ENCODE results near the gene POLR1B.
"Not testable (repeated sequence)": the region's sequence is repeated elsewhere in the genome, so short reads cannot be mapped to it uniquely, and the experiment has no call there.

The POLR1B gene

DNA sequence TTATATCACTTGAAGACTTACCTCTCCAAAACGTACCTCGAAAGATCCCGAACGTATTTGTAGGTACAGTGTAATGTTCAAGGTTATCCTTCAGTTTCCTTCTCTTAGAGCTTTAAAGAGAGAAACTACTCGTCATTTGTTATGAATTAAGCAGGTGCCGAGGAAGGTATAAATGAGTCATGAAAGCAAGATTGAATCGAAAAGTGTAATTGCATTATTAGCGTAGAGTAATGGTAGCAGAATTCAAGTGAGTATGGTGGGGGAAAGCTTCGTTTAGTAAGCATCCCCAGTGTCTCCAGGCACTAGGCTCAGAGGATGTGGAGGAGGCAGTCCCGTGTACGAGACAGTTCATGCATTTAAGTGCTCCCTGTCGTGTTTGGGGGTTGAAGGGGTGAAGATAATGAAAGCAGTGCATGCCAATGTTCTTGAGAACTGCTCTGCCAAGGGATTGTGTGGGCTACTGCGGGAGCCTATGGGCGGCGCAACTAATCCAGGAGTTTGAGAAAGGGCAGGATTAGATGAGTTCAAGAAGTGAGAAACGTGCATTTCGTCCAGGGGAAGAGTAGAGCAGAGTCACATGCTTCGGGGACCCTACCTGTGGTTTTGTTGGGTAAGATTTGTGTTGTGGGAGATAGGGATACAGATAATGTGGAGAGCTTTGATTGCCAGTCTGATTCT, 858 bp downstream of the POLR1B start:
- no peak for DNase-seq

- DNase-seq = no peak
Observed at GRCh38 chr2:112547333-112547732, 5.1 kb downstream of the POLR1B start.

- DNase-seq = no peak
Observed at GRCh38 chr2:112548980-112549379, 6.7 kb downstream of the POLR1B start.

DNA sequence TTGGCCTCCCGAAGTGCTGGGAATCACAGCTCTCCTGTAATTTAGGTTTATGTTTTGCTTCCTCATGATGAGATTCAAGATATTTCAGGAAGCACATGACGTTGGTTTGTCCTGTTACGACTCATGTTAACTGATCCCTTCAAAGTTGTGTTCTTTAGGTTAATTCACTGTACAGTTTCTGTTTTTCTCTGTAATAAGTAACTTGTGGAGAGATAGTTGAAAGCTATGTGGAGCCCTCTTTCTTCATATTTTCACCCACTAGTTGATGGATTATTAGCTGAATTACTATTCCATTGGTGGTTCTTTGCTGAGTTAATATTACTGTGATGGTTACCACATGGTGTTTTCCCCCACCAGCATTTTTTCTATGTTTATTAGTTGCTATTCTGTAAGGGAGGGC, 23.8 kb downstream of the POLR1B start:
- no peak for DNase-seq

- not testable (repeated sequence) for DNase-seq
Observed at GRCh38 chr2:112566508-112566907, 24.2 kb downstream of the POLR1B start.

GRCh38 chr2:112572005-112572404, 29.7 kb downstream of the POLR1B start:
- DNase-seq = no peak

- DNase-seq = no peak
Observed at GRCh38 chr2:112577756-112578155, 35.5 kb downstream of the POLR1B start.

DNA sequence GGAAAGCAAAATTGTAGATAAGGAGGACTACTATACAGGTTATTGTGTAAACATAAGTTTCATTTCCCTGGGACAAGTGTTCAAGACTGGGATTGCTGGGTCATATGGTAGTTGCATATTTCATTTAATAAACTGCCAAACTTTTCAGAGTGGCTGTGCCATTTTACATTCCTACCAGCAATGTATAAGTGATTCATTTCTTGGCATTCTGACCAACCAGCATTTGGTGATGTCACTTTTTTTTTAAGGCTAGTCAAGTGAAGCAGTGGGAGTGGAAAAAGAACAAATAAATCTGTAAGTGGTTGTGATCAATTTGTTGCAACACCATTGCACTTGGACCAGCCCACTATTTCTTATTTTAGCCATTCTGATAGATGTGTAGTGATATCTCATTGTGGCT, 37.0 kb downstream of the POLR1B start:
- peak; percentile 86 for DNase-seq

DNA sequence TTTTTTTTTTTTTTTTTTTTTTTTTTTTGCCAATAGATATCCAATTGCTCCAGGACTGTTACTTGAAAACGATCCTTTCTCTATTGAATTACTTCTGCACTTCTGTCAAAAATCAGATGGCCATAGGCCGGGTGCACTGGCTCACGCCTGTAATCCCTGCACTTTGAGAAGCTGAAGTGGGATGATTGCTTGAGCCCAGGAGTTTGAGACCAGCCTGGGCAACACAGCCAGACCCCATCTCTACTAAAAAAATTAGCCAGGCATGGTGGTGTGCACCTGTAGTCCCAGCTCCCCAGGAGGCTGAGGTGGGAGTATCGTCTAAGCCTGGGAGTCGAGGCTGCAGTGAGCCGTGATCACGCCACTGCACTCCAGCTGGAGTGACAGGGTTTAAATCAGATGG, 37.8 kb downstream of the POLR1B start:
- DNase-seq = no peak

DNA sequence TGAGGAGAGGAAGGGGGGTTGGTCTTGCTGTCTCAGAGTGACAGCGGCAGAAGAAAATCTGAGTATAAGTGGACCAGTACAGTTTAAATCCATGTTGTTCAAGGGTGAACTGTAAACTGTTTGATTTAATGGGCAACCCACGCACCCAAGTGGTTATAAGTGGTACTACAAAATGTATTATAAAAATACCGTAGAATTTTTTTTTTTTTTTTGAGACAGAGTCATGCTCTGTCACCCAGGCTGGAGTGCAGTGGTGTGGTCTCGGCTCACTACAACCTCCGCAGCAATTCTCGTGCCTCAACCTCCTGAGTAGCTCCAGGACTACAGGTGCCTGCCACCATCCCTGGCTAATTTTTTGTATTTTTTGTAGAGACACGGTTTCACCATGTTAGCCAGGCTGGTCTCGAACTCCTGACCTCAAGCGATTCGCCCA, 40.1 kb downstream of the POLR1B start:
- DNase-seq = peak; percentile 70

GRCh38 chr2:112583497-112584133, 41.4 kb downstream of the POLR1B start:
- no peak for DNase-seq

- DNase-seq = peak; percentile 95
Observed at GRCh38 chr2:112584134-112584890, 42.0 kb downstream of the POLR1B start, which contains the start of gene CHCHD5. TSS of gene CHCHD5 (plus strand) at chr2:112584609. CDS start at chr2:112584648, 39 bp downstream.

GRCh38 chr2:112584891-112585250, 42.6 kb downstream of the POLR1B start:
- no peak for DNase-seq

DNA sequence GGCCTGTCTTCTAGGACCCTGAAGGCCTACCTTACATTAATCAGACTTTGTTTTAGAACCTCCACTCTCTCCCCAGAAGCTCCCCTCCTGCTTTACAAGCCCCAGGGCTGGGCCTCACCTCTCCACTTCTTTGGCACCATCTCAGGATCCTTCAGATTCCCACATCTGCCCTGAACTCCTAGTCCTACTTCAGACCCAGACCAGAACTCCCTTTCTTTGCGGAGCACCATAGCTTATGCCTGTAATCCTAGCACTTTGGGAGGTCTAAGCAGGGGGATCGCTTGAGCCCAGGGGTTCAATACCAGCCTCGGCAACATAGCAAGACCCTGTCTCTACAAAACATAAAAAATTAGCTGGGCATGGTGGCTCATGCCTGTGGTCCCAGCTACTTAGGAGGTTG, 43.1 kb downstream of the POLR1B start:
- no peak for DNase-seq

DNA sequence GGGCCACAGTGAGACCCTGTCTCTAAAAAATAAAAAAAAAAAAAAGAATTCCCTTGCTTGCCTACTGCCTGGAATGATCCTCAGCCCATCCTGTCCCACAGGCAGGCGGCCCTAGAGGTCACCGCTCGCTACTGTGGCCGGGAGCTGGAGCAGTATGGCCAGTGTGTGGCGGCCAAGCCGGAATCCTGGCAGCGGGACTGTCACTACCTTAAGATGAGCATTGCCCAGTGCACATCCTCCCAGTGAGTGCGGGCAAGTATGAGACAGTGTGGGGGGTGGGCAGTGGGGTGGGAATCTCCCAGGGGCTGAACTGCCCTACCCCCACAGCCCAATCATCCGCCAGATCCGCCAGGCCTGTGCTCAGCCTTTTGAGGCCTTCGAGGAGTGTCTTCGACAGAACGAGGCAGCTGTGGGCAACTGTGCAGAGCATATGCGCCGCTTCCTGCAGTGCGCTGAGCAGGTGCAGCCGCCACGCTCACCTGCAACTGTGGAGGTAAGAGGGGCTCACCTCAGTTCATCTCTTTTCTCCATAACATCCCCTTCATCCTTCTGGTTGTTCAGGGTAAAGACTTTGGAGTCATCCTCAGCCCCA, 43.7 kb downstream of the POLR1B start:
- no peak for DNase-seq

GRCh38 chr2:112588611-112589045, 46.4 kb downstream of the POLR1B start:
- DNase-seq = no peak

DNA sequence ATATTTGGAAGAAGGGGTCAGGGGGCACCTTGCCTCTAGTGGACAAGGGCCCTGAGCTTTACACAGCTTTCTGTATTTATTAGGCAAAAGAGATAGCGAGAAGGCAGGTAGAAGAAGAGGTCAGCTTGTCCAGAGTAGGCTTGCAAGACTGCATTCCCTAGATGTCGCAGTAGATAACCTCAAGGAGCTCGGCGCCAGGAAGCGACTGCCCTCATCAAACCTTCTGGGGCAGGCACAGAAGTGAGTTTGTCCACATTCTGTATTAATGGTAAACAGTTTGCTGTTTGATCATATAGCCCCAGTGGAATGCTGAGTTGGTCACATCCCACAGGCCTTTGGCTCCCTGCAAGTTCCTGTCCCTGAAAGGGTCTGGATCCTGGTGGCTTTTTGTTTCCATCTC, 49.1 kb downstream of the POLR1B start:
- DNase-seq = no peak

GRCh38 chr2:112593736-112594135, 51.5 kb downstream of the POLR1B start:
- no peak for DNase-seq

GRCh38 chr2:112597537-112598322, 55.5 kb downstream of the POLR1B start:
- no peak for DNase-seq

DNA sequence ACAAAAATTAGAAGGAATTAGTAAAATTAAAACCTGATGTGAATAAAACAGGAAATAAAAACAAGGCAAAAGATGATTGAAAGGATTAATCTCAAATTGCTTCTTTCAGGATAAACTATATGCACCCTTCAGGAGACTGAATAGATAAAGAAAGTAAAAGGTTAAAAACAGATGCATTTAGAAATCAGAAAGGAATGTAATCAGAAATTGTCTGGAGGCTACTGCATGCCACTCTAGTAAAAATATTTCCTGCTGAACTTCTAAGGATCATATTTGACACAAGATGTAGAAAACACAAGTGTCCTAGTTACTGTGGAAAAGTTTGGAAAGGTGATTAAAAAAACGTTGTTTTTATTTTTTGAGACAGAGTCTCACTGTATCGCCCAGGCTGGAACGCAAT, 58.4 kb downstream of the POLR1B start:
- DNase-seq = no peak

GRCh38 chr2:112601754-112602153, 59.5 kb downstream of the POLR1B start:
- no peak for DNase-seq

- DNase-seq = no peak
Observed at GRCh38 chr2:112602917-112603316, 60.7 kb downstream of the POLR1B start.

DNA sequence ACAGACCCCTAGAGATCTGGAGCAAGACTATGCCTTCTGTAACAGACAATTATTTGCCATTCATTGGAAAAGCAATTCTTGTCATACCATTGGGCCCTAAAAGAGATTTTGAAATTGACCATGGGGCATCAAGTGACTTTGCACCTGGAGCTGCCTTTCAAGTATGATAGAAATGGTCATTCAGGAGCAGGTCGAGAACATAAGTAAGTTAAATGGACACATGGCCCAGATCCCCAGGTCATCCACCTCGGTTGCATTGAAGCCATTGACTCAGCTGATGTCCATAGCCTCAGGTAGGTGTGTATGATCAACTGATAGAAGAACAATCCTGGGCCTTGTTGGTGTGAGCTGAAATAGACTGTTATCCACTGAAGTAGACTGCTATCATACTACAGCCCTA, 61.5 kb downstream of the POLR1B start:
- no peak for DNase-seq
